ENCODE measurements around the gene HRCT1.
"Not testable (repeated sequence)": the region's sequence is repeated elsewhere in the genome, so short reads cannot be mapped to it uniquely, and the experiment has no call there.

HRCT1 gene

DNA sequence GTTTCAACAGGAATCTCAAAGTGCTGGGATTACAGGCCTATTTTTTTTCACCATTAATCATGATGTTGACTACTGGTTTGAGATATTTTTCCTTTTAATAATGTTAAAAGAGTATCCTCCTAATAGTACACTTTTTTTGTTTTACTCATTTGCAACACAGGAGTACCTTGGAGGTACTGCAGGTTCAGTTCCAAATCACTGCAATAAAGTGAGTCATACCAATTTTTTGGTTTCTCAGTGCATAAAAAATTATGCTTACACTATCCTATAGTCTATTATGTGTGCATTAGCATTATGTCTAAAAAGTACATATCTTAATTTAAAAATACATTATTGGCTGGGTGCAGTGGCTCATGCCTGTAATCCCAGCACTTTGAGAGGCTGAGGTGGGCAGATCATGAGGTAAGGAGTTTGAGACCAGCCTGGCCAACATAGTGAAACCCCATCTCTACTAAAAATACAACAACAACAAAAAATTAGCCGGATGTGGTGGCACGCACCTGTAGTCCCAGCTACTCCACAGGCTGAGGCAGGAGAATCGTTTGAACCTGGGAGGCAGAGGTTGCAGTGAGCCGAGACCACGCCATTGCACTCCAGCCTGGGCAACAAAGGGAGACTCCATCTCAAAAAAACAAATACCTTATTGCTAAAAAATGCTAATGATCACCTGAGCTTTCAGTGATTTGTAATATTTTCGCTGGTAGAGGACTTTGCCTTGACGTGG, 8.5 kb upstream of the HRCT1 start:
- DNase-seq (ENCODE audit: low read depth), result not testable (repeated sequence)

DNA sequence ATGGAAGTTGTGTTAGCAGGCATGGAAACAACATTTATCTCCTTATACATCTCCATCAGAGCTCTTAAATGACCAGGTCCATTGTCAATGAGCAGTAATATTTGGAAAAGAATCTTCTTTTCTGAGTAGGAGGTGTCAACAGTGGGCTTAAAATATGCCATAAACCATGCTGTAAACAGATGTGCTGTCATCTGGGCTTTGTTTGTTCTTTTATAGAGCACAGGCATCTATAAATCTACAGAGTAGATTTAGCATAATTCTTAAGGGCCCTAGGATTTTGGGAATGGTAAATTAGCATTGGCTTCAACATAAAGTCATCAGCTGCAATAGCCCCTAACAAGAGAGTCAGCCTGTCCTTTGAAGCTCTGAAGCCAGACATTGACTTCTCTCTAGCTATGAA, 7.7 kb upstream of the HRCT1 start:
- no peak for DNase-seq (ENCODE audit: low read depth)

DNA sequence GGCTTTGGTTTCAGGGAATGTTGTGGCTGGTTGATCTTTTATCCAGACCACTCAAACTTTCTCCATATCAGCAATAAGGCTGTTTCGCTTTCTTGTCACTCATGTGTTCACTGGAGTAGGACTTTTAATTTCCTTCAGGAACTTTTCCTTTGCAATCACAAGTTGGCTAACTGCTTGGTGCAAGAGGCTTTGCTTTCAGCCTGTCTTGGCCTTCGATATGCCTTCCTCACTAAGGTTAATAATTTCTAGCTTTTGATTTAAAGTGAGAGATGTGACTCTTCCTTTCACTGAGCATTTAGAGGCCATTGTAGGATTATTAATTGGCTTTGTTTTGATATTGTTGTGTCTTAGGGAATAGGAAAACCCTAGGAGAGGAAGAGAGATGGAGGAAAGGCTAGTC, 7.0 kb upstream of the HRCT1 start:
- DNase-seq (ENCODE audit: low read depth), result no peak

DNA sequence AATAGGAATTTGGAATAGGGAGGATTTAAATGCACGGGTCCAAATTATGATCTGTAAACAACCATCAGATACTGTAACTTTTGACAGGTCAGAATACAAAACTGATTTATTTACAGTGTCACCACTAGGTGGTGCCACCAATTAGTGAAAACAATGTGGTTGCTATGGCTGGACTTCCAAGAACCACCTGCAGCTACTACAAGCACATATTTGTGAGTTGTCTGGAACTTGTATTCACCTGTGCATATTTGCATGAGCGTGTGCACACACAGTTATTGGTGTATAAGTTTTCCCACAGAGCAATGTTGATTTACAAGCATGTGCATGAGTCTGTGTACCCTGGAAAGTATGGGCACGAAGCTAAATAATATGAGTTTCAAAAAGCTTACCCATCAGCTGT, 3.0 kb upstream of the HRCT1 start:
- DNase-seq (ENCODE audit: low read depth), result no peak

DNA sequence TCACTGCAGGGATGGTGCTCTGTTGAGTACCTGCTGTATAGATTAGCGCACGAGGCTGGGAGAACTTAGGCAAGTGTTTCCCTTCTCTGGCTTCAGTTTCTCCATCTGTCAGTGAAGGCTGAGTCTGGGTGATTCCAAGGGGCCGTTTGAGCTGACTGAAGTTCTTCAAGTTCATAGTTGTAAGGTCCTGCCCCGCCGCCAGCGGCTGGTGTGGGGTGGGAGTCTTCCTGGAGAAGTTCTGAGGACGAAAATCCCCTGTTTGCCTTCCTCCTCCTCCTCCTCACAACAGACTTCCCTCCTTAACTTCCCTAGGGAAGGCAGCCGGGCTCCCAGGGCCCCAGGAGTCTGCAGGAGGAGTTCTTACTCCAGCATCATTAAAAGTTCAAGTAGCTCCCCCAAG, 1.7 kb upstream of the HRCT1 start:
- DNase-seq (ENCODE audit: low read depth), result no peak

DNA sequence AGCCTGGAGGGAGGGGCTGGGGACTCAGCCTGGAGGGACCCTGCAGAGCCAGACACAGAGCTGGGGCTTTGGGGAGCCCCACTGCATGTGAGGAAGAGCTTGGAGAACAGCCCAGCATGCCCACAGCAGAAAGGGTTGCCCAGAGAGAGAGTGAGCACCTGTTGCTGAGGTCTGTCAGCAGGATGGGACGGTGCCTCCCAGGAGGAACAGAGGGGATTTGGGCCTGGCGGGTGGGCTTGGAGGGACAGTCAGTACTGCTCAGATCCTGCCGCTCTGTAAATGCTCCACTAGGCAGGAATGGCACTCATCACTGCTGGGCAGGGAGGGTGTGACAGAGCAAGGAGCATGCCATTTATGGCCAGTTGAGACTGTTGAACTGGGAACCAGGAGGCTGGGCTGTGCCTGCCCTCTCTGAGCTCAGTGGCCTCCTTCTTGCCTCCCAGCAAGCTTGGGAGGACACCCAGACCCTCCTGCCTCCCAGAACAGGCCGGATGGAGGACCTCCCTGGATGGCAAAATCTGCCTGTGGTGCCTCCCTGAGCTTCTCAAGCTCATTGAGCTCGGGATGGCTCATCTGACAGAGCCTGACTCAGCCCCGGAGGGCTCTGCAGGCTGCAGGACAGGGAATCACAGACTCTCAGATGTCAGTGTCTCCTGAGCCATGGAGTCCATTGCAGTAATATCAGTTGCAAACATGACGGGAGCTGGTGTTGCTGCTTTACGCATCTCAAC, 786 bp upstream of the HRCT1 start:
- no peak for DNase-seq (ENCODE audit: low read depth)

DNA sequence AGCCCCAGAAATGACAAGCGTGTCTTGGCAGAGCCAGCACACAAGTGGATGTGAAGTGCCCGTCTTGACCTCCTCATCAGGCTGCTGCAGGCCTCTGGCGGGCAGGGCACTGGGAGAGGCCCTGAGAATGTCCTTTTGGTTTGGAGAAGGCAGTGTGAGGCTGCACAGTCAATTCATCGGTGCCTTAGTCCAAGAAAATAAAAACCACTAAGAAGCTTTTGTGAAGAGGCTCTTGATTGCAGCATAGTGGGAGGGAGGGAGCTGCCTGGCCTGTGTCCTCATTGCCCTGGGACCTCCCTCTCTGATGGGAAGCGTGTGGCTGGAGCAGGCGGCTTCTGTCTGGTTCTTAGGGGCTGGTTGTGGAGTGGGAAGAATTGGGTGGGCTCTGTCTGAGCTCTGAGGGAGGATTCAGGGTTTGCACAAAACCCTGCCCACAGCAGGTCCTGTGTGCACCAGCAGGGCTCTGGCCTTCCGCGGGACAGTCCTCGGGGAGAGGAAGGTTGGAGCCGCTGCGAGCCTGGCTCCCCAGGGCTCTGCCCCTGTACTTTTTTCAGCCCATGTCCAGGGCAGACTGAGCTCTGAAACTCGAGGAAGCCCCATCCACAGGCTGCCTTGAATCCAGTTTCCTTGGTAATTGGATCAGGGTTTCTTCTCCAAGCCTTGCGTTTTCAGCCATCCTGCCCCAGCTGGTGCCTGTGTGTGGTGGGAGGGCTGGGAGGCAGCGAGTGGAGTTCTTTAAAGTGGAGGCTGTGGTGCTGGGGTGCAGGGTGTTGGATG, 1.1 kb downstream of the HRCT1 start:
- DNase-seq (ENCODE audit: low read depth), result no peak

DNA sequence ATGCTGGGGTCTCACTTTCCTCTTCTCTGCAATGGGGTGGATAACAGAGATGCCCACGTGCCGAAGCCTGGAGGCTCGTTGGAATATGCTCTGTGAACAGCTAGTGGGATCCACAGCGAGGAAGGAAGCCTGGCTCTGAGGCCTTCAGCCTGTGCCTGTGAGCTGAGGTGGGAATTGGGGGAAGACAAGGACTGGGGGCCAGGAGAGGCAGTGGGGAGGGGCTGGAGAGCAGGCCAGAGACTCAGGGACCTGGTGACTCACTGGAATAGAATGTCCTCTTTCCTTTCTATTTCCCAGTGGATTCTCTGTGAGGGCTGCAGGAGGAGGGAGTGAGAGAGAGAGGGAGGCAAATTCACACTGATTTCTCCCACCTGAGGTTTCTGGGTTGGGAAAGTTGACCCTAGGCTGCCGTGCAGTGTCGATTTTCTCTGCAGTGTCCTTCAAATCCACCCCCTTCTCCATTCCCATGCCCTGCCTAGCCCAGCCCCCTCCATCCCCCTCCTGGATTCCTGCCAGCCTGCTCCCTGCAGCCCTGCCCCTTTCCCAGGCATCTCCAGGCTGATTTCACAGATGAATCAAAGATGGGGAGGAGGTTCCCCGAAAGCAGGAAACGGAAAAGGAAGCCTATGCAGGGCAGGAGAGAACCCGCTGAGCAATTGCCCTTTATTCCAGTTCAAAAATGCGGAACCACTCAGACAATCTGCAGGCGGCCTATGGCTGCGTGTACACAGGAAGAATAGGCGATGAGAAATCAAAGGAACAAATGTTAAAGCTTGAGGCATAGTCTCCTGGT, 1.9 kb downstream of the HRCT1 start:
- no peak for DNase-seq (ENCODE audit: low read depth)

DNA sequence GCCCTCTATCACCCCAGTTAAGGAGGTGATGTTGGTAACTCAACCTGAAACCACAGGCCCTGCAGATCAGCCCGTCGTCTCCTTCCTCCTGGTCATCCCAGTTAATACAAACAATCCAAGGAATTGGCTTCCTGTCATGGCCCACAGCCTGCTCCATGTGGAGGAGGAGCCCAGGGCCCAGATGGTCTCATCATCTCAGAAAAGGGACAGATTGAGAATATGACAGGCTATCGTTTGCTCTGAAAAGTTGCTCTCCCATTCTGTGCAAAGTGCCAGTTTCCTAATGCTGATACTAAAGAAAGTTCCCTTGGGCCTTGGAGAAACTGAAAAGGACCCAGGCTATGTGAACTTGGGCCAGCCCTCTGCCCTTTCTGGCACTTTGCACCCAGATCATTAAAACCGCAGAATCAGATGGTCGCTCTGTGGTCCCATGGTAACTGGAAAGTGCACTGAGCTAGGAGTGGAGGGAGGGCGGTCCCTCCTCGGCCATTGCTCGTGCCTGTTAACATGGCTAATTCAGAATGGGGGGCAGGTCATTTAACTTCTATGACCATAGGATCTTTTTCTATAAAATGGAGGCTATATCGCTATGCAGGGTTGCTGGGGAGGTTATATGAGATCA, 2.6 kb downstream of the HRCT1 start:
- DNase-seq (ENCODE audit: low read depth), result no peak

DNA sequence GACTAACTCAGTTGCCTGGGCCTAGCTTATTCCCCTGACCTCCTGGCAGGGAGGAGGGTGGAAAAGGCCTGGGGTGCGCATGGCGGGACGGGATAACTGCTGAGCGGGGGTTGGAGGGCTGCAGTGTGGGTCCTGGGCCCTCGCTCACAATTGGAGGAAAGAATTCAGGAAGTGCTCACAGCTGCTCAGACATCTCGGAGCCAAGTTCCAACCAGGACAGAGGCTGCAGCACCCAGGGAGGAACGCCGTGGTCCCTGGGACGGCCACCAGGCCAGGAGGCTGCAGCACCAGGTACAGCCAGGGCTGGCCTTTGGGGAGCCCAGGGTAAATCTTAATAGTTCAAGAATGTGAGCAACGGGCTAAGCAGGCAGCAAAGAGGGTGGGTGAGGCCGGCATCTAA, 3.3 kb downstream of the HRCT1 start, which contains the start of gene SPAAR:
Gene SPAAR, plus strand, starts transcription at position 217 of the 400 bp plus-strand sequence. CDS start 974 bp downstream, outside the sequence.
- DNase-seq (ENCODE audit: low read depth), result no peak

DNA sequence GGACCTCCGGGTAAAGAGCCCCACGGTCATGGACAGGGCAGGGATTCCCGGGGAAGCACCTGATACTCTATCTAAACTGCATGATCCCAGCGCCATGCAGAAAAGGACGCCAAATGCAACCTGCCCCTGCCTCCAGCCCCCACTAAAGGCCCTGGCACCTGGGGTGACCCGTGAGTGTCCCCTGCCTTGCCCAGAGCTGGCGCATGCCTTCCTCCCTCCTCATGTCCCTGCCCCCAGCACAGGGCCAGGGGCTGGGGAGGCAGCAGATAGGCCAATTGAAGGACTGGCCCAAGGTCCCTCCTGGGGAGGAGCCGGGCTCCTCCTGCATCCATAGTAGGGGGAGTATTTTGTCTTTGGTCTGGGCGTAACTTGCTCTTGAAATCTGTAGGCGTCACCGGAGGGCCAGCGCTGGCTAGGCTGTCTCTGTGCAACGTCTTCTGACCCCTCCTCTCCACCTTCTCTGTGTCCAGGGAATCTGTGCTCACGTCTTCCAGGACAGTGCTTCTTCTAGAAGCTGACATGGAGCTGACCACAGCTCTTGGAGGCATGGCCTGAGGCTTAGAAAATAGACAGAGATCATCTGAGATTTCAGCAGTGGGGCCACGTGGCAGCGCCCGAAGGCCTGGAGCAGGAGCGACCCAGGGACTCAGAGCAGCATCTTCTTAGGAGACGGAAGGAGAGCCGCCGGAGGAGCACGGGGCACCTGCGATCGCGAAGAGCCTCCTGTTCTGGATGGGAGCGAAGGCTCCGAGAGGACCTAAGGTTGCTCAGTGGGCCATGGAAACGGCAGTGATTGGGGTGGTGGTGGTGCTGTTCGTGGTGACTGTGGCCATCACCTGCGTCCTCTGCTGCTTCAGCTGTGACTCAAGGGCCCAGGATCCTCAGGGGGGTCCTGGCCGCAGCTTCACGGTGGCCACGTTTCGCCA, 3.9 kb downstream of the HRCT1 start:
- DNase-seq (ENCODE audit: low read depth), result no peak

DNA sequence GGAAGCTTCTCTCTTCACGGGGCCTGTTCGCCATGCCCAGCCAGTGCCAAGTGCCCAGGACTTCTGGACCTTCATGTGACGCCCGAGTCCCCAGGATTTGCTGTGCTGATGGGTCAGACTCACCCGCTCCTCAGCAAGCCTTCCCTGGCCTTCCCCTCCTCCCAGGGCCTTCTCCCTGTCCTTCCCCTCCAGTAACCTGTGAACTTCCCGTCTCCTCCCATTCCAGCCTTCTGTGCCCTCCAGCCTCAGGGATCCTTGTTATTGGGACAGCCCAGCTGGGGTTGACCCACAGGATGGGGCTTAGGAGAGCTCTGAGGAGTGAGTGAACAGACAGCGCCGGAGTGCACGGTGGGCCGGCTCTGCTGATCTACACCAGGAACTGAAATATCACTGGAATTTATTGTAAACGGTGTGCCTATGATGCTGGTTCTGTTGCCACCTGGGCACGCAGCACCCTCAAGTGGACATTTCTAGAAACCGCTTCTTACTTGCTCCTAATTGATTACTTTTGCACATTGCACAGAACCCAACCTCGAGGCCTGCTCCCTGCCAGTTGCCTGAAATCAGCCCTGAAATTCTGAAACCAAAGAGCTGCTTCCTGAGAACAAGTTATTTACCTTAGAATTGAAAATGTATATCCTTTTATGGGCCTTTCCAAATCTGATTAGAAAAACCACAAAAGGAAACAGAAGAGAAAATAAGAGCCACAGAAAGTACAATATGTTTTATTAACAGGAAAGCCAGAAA, 4.8 kb downstream of the HRCT1 start:
- DNase-seq (ENCODE audit: low read depth), result no peak

DNA sequence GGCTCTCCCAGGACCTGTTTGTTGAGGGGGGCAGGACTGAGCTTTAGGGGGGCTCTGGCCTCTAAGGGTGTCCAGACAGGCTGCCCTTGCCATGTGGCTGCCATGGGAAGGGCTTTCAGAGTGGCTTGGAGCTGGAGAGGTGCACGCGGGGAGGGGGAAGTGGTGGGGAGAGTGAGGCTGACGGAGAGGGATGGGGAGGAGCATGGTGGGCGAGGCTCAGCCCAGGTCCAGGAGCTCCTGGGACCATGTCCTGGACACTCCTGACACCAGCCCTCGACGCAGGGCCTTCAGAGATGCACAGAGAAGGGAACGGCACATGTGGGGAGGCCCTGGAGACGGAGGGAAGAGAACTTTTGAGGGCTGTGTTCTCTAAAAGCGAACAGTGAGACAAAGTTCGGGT, 5.7 kb downstream of the HRCT1 start:
- DNase-seq (ENCODE audit: low read depth), result no peak

DNA sequence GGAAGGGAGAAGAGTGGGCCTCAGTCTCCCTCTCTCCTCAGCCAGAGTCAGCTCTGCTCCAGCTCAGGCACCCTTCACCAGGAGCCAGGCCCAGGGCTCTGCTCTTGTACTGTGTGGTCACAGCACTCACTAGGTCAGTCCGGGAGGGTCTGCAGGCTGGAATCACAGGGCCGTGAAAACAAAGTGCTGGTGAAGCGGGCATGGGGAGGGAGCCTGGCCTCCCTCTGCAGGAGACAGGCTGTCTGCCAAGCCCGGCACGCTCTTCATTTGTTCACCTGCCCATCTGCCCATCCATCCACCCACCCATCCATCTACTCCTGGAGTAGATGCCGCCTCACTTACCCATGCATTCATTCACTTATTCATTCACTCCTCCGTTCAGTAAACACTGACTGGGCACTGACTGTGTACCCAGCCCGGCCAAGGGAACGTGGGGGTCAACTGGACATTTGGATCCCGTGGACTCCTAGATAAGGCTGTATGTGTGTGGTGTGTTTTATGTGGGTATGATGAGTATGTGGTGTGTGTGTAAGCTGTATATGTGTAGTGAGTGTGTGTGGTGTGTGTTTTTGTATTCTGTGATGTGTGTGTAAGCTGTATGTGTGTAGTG, 6.9 kb downstream of the HRCT1 start:
- no peak for DNase-seq (ENCODE audit: low read depth)

DNA sequence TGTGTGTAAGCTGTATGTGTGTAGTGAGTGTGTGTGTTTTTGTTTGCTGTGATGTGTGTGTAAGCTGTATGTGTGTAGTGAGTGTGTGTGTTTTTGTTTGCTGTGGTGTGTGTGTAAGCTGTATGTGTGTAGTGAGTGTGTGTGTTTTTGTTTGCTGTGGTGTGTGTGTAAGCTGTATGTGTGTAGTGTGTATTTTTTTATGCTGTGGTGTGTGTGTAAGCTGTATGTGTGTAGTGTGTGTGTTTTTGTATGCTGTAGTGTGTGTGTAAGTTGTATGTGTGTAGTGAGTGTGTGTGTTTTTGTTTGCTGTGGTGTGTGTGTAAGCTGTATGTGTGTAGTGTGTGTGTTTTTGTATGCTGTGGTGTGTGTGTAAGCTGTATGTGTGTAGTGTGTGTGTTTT, 7.4 kb downstream of the HRCT1 start:
- DNase-seq (ENCODE audit: low read depth), result not testable (repeated sequence)

DNA sequence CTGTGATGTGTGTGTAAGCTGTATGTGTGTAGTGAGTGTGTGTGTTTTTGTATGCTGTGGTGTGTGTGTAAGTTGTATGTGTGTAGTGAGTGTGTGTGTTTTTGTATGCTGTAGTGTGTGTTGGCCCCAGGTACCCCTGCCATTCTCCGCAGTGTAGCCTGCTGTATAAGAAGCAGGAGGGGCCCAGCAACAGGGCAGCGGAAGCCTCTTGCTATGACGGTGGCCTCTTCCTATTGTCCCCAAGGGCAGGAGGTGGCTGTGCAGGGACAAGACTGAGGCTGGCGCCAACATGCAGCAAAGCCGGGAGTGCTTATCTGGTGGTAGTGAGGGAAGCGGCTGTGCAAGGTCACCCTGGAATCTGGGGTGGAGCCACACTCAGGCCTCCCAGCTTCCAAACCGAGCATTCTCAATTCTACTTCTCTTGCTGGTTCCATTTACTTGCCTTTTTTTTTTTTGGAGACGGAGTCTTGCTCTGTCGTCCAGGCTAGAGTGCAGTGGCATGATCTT, 8.4 kb downstream of the HRCT1 start:
- no peak for DNase-seq (ENCODE audit: low read depth)

DNA sequence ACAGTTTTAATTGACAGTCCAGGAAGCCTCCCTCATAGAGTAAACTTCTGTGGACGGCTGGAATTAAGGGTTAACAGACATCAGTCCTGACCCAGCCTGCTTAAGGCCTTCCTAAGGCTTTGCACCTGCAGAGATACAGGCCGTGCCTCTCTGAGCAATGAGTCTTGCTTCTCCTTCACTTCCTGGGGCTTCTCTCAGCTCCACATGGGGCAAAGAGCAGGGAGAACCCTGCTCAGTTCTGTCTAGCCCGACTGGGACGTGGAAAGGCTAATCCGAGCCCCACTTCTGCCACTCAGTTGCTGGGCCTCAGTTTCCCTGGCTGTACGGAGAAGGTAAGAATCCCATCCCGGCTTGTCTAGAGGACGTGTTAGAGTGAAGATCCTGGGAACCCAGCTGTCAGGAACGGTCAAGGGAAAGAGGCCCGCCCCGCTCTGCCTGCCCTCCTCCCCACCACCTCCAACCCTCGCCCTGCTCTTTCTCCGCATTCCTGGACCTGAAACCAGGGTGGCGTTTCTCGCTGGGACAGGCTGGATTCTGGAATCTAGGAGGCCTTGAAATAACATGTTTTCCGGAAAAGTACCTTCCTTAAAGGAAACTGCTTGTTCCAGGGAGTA, 9.8 kb downstream of the HRCT1 start:
- no peak for DNase-seq (ENCODE audit: low read depth)

DNA sequence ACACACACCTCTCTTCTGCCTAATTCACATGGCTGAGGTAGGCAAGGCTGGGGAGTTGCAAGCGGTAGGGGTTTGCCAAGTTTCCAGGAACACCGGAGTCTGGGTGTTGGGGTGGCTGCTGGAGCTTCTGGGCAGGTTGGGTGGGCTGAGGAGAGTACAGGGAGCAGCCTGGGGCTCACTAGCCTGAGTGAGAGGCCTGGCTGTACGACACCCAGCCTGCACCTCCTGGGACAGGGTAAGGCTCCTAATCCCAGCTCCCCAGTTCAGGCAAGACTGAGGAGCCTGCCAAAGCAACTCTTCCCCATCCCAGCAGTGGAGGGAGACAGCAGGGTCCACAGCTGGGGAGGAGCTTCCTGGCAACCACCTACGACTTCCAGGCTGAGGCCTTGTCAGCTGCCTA, 11.3 kb downstream of the HRCT1 start:
- no peak for DNase-seq (ENCODE audit: low read depth)

DNA sequence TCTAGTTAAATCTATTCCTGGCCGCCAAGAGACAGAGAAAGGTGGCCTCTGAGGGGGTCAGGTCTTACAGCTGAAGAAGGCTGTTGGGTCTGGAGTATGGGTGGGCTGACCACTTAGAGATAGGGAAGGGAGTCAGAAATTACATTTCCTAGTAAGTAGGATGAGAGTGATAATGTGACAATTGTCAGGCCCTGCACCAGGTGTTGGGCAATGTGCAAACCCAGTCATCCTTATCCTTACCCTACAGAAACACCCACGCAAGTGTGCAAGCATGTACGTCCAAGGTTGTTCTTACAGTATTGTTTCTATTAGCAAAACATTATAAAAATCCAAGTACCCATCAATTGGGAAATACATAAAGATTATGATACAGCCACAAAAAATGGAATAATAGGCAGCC, 12.8 kb downstream of the HRCT1 start:
- DNase-seq (ENCODE audit: low read depth), result no peak

Data from activated T-helper 9 cell treated with anti-CD3 and anti-CD28 coated beads, Interleukin-2, amount 50 U/mL, for 16 hours (primary cell).